Epidermal melanocyte (primary cell): ENCODE results near the gene SRSF10.

ENCODE experiments used
- DNase-seq: peaks from one replicate; pipeline ENCODE4 v3.0.0; 2011; ENCODE audit warnings: low spot score; ENCODE audit not compliant: insufficient read length

The SRSF10 gene

DNA sequence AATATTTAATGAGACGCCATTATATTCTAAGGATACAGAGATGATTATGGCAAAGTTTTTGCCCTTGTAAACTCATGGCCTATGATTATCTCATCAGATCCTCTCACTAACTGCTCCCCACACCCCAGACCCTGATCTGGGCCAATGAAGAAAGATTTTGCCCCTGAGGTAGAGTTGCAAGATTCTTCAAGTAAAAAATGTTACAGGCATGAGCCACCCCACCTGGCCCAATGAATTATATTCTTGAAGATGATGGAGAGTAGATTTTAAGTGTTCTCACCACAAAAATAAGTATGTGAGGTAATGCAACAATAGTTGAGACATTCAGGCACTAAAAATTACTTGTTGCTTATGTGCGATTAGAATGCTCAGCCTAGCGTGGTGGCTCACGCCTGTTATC, 65.2 kb downstream of the SRSF10 start:
- DNase-seq = no peak
